Left forelimb (tissue), 1 donor: ENCODE data around the gene JUP.

ENCODE experiments used
- DNase-seq: peaks from one replicate; pipeline ENCODE4 v3.0.0-alpha.2; 2018; ENCODE audit warnings: low spot score

Gene JUP

GRCh38 chr17:41810659-41811548 is 24.4 kb upstream of the JUP start:
- no peak for DNase-seq

GRCh38 chr17:41806685-41807445 is 20.4 kb upstream of the JUP start:
- no peak for DNase-seq

- no peak for DNase-seq
Observed at GRCh38 chr17:41803049-41804020, 16.8 kb upstream of the JUP start.

- DNase-seq: peak; percentile 88
Observed at GRCh38 chr17:41801374-41802271, 15.1 kb upstream of the JUP start.

DNA sequence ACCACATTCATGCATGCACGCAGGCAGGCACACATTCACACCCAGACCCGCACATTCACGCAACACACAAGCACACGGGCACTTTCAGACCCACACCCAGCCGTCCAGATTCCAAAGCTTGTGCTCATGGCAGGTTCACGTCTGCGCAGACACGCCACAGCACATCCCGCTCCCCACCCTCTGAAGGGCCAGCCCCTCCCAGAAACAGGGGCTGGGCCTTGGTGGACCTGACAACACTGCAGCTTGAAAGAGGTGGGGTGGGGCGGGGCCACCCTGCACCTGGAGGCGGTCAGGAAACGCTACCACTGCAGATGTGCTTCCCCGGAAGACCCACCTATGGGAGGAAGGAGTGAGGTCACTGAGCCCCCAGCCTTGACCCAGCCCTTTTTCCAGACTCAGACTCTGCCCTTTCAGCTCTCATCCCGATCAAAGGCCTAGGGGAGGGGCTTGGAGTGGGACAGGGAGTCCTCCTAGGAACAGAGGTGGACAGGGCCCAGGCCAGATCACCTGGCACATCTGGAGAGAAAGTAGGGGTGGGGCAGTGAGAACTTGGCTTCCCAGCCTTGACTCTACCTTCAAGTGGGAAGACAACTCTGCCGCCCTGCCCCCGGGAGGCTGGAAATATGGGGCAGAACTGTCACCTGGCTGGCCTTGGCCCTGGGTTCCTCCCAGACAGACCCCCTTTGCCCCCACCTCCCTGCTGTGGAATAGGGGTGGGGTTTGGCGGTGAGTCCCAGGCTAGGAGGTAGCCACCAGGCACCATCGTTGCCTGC is 14.3 kb upstream of the JUP start:
- peak; percentile 65 for DNase-seq

GRCh38 chr17:41799366-41799765 is 12.9 kb upstream of the JUP start:
- no peak for DNase-seq

GRCh38 chr17:41797377-41797776 is 10.9 kb upstream of the JUP start:
- DNase-seq: no peak

- no peak for DNase-seq
Observed at GRCh38 chr17:41796121-41796895, 9.8 kb upstream of the JUP start.

GRCh38 chr17:41794540-41794975 is 8.0 kb upstream of the JUP start:
- no peak for DNase-seq

- no peak for DNase-seq
Observed at GRCh38 chr17:41793784-41794539, 7.5 kb upstream of the JUP start.

DNA sequence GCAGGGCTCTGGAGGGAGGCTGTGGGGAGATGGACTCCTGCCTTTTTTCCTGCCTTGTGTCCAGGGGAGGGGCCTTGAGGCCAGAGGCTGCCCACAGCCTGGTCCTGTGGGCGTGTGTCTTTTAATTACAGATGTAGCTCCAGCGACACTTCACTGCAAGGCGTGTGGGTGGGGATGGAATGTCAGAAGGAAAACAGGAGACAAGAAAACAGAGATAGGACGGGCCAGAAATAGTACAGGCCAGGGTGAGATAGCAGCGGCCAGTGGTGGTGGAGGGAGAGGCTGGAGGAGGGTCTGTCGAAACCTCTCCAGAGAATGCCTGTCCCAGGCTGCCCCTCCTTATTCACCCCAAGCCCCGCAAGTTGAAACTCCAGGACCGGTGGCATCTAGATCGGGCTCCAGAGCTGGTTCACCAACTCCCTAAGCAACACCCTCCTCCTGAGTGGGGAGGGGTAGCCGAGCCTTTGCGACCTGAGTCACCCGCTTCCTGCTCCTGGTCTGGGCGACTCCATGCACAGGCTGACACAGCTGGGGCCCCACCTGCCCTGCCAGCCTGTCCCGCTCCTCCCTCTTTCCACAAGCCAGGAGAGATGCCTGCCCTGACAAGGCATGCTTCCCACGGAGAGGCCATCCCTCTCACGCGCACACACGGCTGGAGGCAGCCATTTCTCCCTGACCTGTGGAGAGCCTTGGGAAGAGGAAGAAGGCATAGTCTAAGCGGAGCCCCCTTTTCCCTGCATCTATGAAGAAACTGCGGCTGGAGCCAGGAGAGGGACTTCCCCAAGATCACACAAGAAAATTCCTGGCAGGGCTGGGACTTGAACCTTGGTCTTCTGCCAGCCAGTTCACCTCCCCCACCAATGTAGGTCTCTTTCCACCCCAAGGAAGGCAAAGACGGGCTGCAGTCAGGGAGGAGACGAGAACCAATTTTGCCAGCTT is 6.6 kb upstream of the JUP start:
- no peak for DNase-seq

DNA sequence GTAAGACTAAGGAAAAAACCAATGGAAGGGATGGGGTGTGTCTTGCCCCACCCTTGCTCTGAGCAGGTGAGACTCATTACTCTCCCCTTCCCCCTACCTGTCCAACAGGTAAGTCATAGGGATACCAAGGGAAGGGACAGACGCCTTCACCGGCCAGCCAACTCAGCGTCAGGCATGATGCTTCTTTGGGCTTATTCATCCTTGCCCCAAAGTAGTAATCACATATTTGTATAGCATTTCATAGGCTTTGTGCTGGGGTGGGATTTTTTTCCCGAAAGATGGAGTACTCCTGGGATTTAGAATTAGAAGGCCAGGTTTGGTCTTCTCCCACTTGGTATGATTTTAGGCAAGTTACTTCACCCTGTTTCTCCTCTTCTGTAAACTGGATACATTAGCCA is 509 bp upstream of the JUP start:
- DNase-seq: no peak

DNA sequence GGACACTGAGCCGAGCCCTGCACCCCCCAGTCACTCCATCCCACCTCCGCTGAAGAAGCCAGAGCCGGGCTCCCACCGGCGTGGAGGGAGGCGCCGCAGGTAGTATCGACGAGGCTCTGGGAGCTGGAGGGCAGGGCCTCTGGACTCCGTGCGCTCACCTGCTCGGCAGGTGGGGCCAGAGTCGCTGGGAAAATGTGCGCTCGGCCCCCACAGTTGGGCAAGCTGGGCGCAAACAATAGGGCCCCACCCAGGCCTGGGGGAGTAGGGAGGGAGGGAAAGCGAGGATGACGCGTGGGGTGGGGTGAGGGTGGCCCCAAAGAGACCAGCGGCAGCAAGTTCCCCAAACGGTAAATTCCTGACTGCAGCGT is 668 bp downstream of the JUP start:
- DNase-seq: no peak

- no peak for DNase-seq
Observed at GRCh38 chr17:41785091-41785858, 1.2 kb downstream of the JUP start.

DNA sequence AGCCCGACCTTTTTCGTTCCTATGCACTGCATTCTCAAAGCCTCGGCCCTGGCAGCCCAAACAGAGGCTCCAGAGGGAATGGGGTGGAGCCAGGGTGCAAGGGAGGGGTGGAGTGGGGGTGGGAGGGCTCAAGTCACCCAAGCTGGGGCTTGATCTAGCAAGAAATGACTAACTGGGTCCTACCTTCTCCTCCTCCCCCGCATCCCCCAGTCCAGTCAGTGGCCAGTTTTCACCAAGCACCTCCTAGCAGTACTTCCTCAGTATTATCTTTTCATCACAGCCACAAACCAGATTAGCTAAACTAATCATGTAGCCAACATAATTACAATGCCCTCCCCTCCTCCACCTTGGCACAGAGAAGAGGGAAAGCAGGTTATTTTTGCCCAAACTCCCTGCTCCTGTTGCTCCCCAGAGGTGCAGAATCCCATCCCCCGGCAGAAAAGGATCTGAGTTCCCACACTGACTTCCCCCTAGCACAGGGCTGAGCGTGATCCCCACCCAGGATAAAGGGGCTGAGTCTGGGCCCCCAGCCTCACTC is 2.2 kb downstream of the JUP start:
- DNase-seq: no peak

- no peak for DNase-seq
Observed at GRCh38 chr17:41782142-41782541, 4.4 kb downstream of the JUP start.
